A673 (cell line): Measurements from ENCODE around the gene TEX101. TPM values are rescaled to one million over a fixed set of nuclear protein-coding genes. Genes with fewer than 3 reads are reported as not detected.

Source experiments
- BruUV-seq: library from RNA; stranded (reverse); fragments of 400-500 nt; replicated peaks from 2 replicates; lab custom pipeline; 2021; lab: Mats Ljungman, UMichigan
- CTCF ChIA-PET: fragments of 300-600 bp; sonication (Branson Sonifier 250); formaldehyde crosslinking; loops from one replicate; lab custom pipeline; 2022; ENCODE audit warnings: antibody characterized with exemption; lab: Charles Lee
- POLR2A ChIA-PET: fragments of 300-600 bp; sonication (Branson Sonifier 250); formaldehyde crosslinking; loops from one replicate; lab custom pipeline; 2022; ENCODE audit warnings: antibody characterized with exemption; ENCODE audit not compliant: low non-redundant PET; lab: Charles Lee
- DNase-seq: peaks from one replicate; pipeline ENCODE4 v3.0.0-alpha.2; 2015; ENCODE audit warnings: low spot score
- H3K27ac ChIP-seq: fragments of 200-600 bp; sonication (generic); 2 replicates; pipeline ENCODE4 v1.5.1; 2016; ENCODE audit warnings: mixed run types, low read depth, mild to moderate bottlenecking, mixed read lengths, antibody characterized with exemption, low read length; ENCODE audit not compliant: poor library complexity, severe bottlenecking
- H3K27me3 ChIP-seq: fragments of 200-600 bp; sonication (generic); replicated peaks from 2 replicates; pipeline ENCODE4 v1.6.1; 2017; ENCODE audit warnings: mixed run types, low read depth, mild to moderate bottlenecking, mixed read lengths, antibody characterized with exemption, low read length; ENCODE audit not compliant: insufficient read depth, poor library complexity
- H3K36me3 ChIP-seq: fragments of 200-600 bp; sonication (generic); 2 replicates; pipeline ENCODE4 v1.6.1; 2016; ENCODE audit warnings: mixed run types, mild to moderate bottlenecking, mixed read lengths, antibody characterized with exemption, low read length; ENCODE audit not compliant: insufficient read depth, poor library complexity, severe bottlenecking
- H3K4me1 ChIP-seq: fragments of 200-600 bp; sonication (generic); 2 replicates; pipeline ENCODE4 v1.6.1; 2017; ENCODE audit warnings: mixed run types, mild to moderate bottlenecking, mixed read lengths, antibody characterized with exemption, low read length; ENCODE audit not compliant: insufficient read depth, poor library complexity, severe bottlenecking
- H3K4me3 ChIP-seq: fragments of 200-600 bp; sonication (generic); 2 replicates; pipeline ENCODE4 v1.5.1; 2016; ENCODE audit warnings: low read depth, mixed run types, mild to moderate bottlenecking, mixed read lengths, low read length; ENCODE audit not compliant: poor library complexity, severe bottlenecking
- H3K9me3 ChIP-seq: fragments of 200-600 bp; sonication (generic); 2 replicates; pipeline ENCODE4 v1.6.1; 2016; ENCODE audit warnings: mixed run types, low read depth, mild to moderate bottlenecking, mixed read lengths, antibody characterized with exemption, low read length; ENCODE audit not compliant: poor library complexity, severe bottlenecking
- CTCF ChIP-seq: fragments of 300-800, 200-600 bp; sonication (generic); conservative IDR thresholded peaks from 2 replicates; pipeline ENCODE4 v1.5.1; 2017; ENCODE audit warnings: low read depth, mild to moderate bottlenecking, antibody characterized with exemption, low read length, moderate library complexity, mixed read lengths
- EZH2 ChIP-seq: fragments of 200-600 bp; sonication (generic); IDR thresholded peaks from 2 replicates; pipeline ENCODE4 v1.6.1; 2017; ENCODE audit warnings: borderline replicate concordance, low read depth, mild to moderate bottlenecking, mixed read lengths, antibody characterized with exemption, low read length; ENCODE audit not compliant: poor library complexity, severe bottlenecking
- intact Hi-C: fragments of 100-400 bp; cut with micrococcal nuclease; formaldehyde crosslinking; loops from one replicate; pipeline ENCODE4 v1.10.0; 2022; ENCODE audit not compliant: unreplicated experiment
- total RNA-seq: library from RNA; stranded (reverse); gene quantifications from 2 replicates; pipeline ENCODE4 v1.2.3, GENCODE V29; 2021

Gene TEX101
- total RNA-seq, 1 experiment from 2014 or later = not detected

GRCh38 chr19:43447655-43448054, 33.0 kb downstream of the TEX101 start:
- no peaks in the 10 kb centered on the region for H3K4me1 ChIP-seq
- no peaks in the 10 kb centered on the region for H3K27me3 ChIP-seq
- DNase-seq = no peak
- H3K27ac ChIP-seq = no peak overlapping the region
- H3K4me3 ChIP-seq = no peak overlapping the region
- BruUV-seq = no TSS peak
- no peaks in the 10 kb centered on the region for H3K9me3 ChIP-seq
- H3K36me3 ChIP-seq = no peaks in the 10 kb centered on the region
- intact Hi-C loops = loop anchor here (1.0 to 10.0 kb wide), 4 partner anchors 55 to 357 kb away; partner anchors contain the start of genes IRGQ, LYPD5, PHLDB3 and ZNF576
- ChIA-PET CTCF (interaction anchor here (0.8 to 1.6 kb wide), 9 partner anchors 9 to 147 kb away, joined by 3 to 102 read pairs (median 5); no protein-coding TSS in a partner anchor), POLR2A (interaction anchor here (0.5 kb wide), 1 partner anchor 79 kb away, joined by 3 read pairs; no protein-coding TSS in a partner anchor)
- TF ChIP-seq CTCF = no peak
- no peak for TF ChIP-seq EZH2

- ChIA-PET POLR2A (no interaction called here), CTCF (interaction anchor here (0.7 kb wide), 1 partner anchor 52 kb away, joined by 4 read pairs; no protein-coding TSS in a partner anchor)
- intact Hi-C loops = no loop called here
- BruUV-seq = no TSS peak
- Histone ChIP-seq H3K27me3 (no peaks in the 10 kb centered on the region), H3K4me1 (no peaks in the 10 kb centered on the region), H3K9me3 (no peaks in the 10 kb centered on the region), H3K27ac (no peak overlapping the region), H3K4me3 (no peak overlapping the region), H3K36me3 (no peaks in the 10 kb centered on the region)
- no peak for DNase-seq
- TF ChIP-seq EZH2 (no peak), CTCF (no peak)
These were observed 35.9 kb downstream of the TEX101 start for GRCh38 chr19:43450545-43450997.

GRCh38 chr19:43452582-43452981, 37.9 kb downstream of the TEX101 start:
- Histone ChIP-seq H3K27me3 (no peaks in the 10 kb centered on the region), H3K27ac (no peak overlapping the region), H3K4me1 (no peaks in the 10 kb centered on the region), H3K4me3 (no peak overlapping the region), H3K9me3 (no peaks in the 10 kb centered on the region), H3K36me3 (no peaks in the 10 kb centered on the region)
- intact Hi-C loops = no loop called here
- DNase-seq = no peak
- BruUV-seq = no TSS peak
- no peak for TF ChIP-seq EZH2
- no peak for TF ChIP-seq CTCF
- POLR2A ChIA-PET = no interaction called here
- CTCF ChIA-PET = no interaction called here
